GM12878 (cell line): Measurements from ENCODE around the gene COPZ1.

Experiments
- RAD21 ChIP-seq: IDR thresholded peaks from 2 replicates; pipeline ENCODE4 v1.6.1; 2011; ENCODE audit warnings: mild to moderate bottlenecking, low read depth, low read length, moderate library complexity; ENCODE audit not compliant: insufficient read depth
- REST ChIP-seq: IDR thresholded peaks from 2 replicates; pipeline ENCODE4 v1.6.1; 2012; ENCODE audit warnings: mild to moderate bottlenecking, low read depth, low read length
- SPI1 ChIP-seq: IDR thresholded peaks from 2 replicates; pipeline ENCODE4 v1.6.1; 2011; ENCODE audit warnings: low read depth, mild to moderate bottlenecking, low read length, moderate library complexity, borderline replicate concordance; ENCODE audit not compliant: insufficient read depth
- TAF1 ChIP-seq: IDR thresholded peaks from 2 replicates; pipeline ENCODE4 v1.6.1; 2011; ENCODE audit warnings: mild to moderate bottlenecking, low read depth, low read length, borderline replicate concordance
- TF ChIP-seq, protein P1 (sequence below), 3 experiments: IDR thresholded peaks in 2 of 3; conservative IDR thresholded peaks in 1 of 3; 2 replicates each; pipeline ENCODE4 v1.5.1; 2011; ENCODE audit warnings: low read depth in 3 of 3, low read length in 3 of 3, mild to moderate bottlenecking in 3 of 3, control low read depth in 2 of 3, moderate library complexity in 2 of 3, inconsistent platforms in 1 of 3, mixed read lengths in 1 of 3; ENCODE audit not compliant: control insufficient read depth in 2 of 3, insufficient read depth in 1 of 3; ENCODE audit errors: extremely low read depth in 1 of 3

GRCh38 chr12:54379398-54380201, 54.7 kb downstream of the COPZ1 start:
- peak; percentile 73 for TF ChIP-seq RAD21
- no peak for TF ChIP-seq TAF1
- TF ChIP-seq, protein P1, sequence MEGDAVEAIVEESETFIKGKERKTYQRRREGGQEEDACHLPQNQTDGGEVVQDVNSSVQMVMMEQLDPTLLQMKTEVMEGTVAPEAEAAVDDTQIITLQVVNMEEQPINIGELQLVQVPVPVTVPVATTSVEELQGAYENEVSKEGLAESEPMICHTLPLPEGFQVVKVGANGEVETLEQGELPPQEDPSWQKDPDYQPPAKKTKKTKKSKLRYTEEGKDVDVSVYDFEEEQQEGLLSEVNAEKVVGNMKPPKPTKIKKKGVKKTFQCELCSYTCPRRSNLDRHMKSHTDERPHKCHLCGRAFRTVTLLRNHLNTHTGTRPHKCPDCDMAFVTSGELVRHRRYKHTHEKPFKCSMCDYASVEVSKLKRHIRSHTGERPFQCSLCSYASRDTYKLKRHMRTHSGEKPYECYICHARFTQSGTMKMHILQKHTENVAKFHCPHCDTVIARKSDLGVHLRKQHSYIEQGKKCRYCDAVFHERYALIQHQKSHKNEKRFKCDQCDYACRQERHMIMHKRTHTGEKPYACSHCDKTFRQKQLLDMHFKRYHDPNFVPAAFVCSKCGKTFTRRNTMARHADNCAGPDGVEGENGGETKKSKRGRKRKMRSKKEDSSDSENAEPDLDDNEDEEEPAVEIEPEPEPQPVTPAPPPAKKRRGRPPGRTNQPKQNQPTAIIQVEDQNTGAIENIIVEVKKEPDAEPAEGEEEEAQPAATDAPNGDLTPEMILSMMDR (IDR thresholded peaks at IDR 0.05 in 2 of 3, conservative IDR thresholded peaks at IDR 0.05 in 1 of 3; ENCODE audit: control insufficient read depth in 2 of 3, extremely low read depth in 1 of 3, insufficient read depth in 1 of 3, low read depth in 3 of 3, low read length in 3 of 3): peak; percentile 100; a peak in 5 of 6 replicates
- no peak for TF ChIP-seq REST
- no peak for TF ChIP-seq SPI1
